PC-3 (cell line): ENCODE measurements around the gene KIF13A. TPM values are rescaled to one million over a fixed set of nuclear protein-coding genes. Genes with fewer than 3 reads are reported as not detected.

Experiments
- ATAC-seq: fragments of 200-7000 bp; cut with Tn5 transposase; 2 replicates; pipeline ENCODE4 v1.9.1; 2020; ENCODE audit warnings: mild to moderate bottlenecking, moderate library complexity
- BruUV-seq: library from RNA; stranded (reverse); fragments of 400-500 nt; replicated peaks from 2 replicates; lab custom pipeline; 2021; lab: Mats Ljungman, UMichigan
- CTCF ChIA-PET: fragments of 300-600 bp; sonication (Branson Sonifier 250); formaldehyde crosslinking; loops from one replicate; lab custom pipeline; 2022; ENCODE audit warnings: antibody characterized with exemption; lab: Charles Lee
- POLR2A ChIA-PET: fragments of 300-600 bp; sonication (Branson Sonifier 250); formaldehyde crosslinking; loops from one replicate; lab custom pipeline; 2022; ENCODE audit warnings: antibody characterized with exemption; ENCODE audit not compliant: unreplicated experiment; lab: Charles Lee
- DNase-seq: peaks from one replicate; pipeline ENCODE4 v3.0.0-alpha.2; 2015
- H2AFZ ChIP-seq: fragments of 300-600 bp; sonication (generic); 2 replicates; pipeline ENCODE4 v1.6.0; 2016; ENCODE audit warnings: antibody characterized with exemption, low read length
- H3F3A ChIP-seq: fragments of 300-600 bp; sonication (generic); one replicate; pipeline ENCODE4 v1.6.0; 2017; ENCODE audit warnings: antibody characterized with exemption, low read length, control low read depth, mild to moderate bottlenecking; ENCODE audit not compliant: unreplicated experiment
- H3K27ac ChIP-seq: fragments of 300-600 bp; sonication (generic); 2 replicates; pipeline ENCODE4 v1.5.1; 2016; ENCODE audit warnings: mild to moderate bottlenecking, low read length
- H3K27me3 ChIP-seq: fragments of 300-600 bp; sonication (generic); 2 replicates; pipeline ENCODE4 v1.6.1; 2016; ENCODE audit warnings: low read length, mixed read lengths
- H3K36me3 ChIP-seq: fragments of 300-600 bp; sonication (generic); 2 replicates; pipeline ENCODE4 v1.6.1; 2016; ENCODE audit warnings: low read depth, mixed run types, low read length, mixed read lengths
- H3K4me1 ChIP-seq: fragments of 300-600 bp; sonication (generic); 2 replicates; pipeline ENCODE4 v1.5.1; 2016; ENCODE audit warnings: low read length; ENCODE audit not compliant: insufficient read depth
- H3K4me2 ChIP-seq: fragments of 300-600 bp; sonication (generic); 2 replicates; pipeline ENCODE4 v1.6.0; 2016; ENCODE audit warnings: low read length
- H3K4me3 ChIP-seq: fragments of 300-600 bp; sonication (generic); 2 replicates; pipeline ENCODE4 v1.5.1; 2016; ENCODE audit warnings: mild to moderate bottlenecking, low read length, mixed read lengths
- H3K79me2 ChIP-seq: fragments of 300-600 bp; sonication (generic); 2 replicates; pipeline ENCODE4 v1.6.1; 2017; ENCODE audit warnings: low read length, mixed read lengths
- H3K9ac ChIP-seq: fragments of 300-600 bp; sonication (generic); 2 replicates; pipeline ENCODE4 v1.6.0; 2016; ENCODE audit warnings: mild to moderate bottlenecking, low read length
- H3K9me2 ChIP-seq: fragments of 300-600 bp; sonication (generic); replicated peaks from 2 replicates; pipeline ENCODE4 v1.6.1; 2016; ENCODE audit warnings: mixed run types, low read length, mixed read lengths
- H3K9me3 ChIP-seq: fragments of 300-600 bp; sonication (generic); 2 replicates; pipeline ENCODE4 v1.6.1; 2016; ENCODE audit warnings: low read length, mixed read lengths
- H4K20me1 ChIP-seq: fragments of 300-600 bp; sonication (generic); 2 replicates; pipeline ENCODE4 v1.6.1; 2016; ENCODE audit warnings: low read length, mixed read lengths
- EZH2 ChIP-seq: fragments of 300-600 bp; sonication (generic); IDR thresholded peaks from one replicate; pipeline ENCODE4 v1.6.1; 2017; ENCODE audit warnings: antibody characterized with exemption, mild to moderate bottlenecking, low read length; ENCODE audit not compliant: unreplicated experiment
- EZH2phosphoT487 ChIP-seq: fragments of 300-600 bp; sonication (generic); IDR thresholded peaks from 2 replicates; pipeline ENCODE4 v1.6.1; 2018; ENCODE audit warnings: mild to moderate bottlenecking, antibody characterized with exemption, low read length, borderline replicate concordance
- intact Hi-C: fragments of 100-400 bp; cut with micrococcal nuclease; formaldehyde crosslinking; loops from 2 replicates; pipeline ENCODE4 v1.9.0; 2023
- total RNA-seq: library from RNA; depleted of rRNA; stranded (reverse); fragments of >200 nt; gene quantifications from 2 replicates; pipeline ENCODE4 v1.2.3, GENCODE V29; 2014
- TF ChIP-seq, protein P1 (sequence below): fragments of 300-600 bp; sonication (generic); conservative IDR thresholded peaks from 2 replicates; pipeline ENCODE4 v1.5.1; 2017; ENCODE audit warnings: antibody characterized with exemption, low read depth, mild to moderate bottlenecking, low read length

The KIF13A gene
- total RNA-seq, 1 experiment from 2014 or later, result 21.3 TPM

DNA sequence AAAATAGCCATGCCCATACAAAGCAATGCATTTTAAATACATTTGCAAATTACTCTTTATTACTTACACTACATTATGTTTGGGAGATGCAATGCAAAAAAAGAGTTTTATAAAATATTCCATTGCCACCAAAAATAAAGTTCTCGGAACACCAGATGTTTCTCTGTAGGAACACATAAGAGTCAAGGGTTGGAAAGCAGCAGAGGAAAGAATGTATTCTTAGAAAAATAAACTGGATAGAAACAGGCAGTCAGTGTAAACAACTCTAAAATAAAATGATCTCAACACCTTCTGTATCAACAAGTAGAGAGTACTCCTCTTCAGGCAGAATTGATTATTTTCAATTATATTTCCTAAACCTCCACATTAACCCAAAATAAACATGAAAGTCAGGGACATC, 28.1 kb downstream of the KIF13A start:
- ATAC-seq (no peak), DNase-seq (no peak)
- no peaks in the 10 kb centered on the region for H3K9me3 ChIP-seq
- H3K27me3 ChIP-seq, result no peaks in the 10 kb centered on the region
- intact Hi-C loops, result no loop called here
- TF ChIP-seq EZH2 (no peak), EZH2phosphoT487 (no peak)
- TF ChIP-seq, protein P1, sequence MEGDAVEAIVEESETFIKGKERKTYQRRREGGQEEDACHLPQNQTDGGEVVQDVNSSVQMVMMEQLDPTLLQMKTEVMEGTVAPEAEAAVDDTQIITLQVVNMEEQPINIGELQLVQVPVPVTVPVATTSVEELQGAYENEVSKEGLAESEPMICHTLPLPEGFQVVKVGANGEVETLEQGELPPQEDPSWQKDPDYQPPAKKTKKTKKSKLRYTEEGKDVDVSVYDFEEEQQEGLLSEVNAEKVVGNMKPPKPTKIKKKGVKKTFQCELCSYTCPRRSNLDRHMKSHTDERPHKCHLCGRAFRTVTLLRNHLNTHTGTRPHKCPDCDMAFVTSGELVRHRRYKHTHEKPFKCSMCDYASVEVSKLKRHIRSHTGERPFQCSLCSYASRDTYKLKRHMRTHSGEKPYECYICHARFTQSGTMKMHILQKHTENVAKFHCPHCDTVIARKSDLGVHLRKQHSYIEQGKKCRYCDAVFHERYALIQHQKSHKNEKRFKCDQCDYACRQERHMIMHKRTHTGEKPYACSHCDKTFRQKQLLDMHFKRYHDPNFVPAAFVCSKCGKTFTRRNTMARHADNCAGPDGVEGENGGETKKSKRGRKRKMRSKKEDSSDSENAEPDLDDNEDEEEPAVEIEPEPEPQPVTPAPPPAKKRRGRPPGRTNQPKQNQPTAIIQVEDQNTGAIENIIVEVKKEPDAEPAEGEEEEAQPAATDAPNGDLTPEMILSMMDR, result no peak
- POLR2A ChIA-PET, result no interaction called here
- H3F3A ChIP-seq, result no peaks in the 10 kb centered on the region
- 0 out of 2 replicates have a peak, but pooled peaks cover 2% of the 10 kb centered on the region for H3K36me3 ChIP-seq
- H3K4me1 ChIP-seq, result no peaks in the 10 kb centered on the region
- CTCF ChIA-PET, result no interaction called here
- H2AFZ ChIP-seq, result no peak overlapping the region
- H4K20me1 ChIP-seq, result no peaks in the 10 kb centered on the region
- H3K79me2 ChIP-seq, result peaks cover 17% of the 10 kb centered on the region; the same call in 1 of the 2 replicates
- H3K4me3 ChIP-seq, result no peak overlapping the region
- no TSS peak for BruUV-seq
- no peak overlapping the region for H3K9ac ChIP-seq
- no peaks in the 10 kb centered on the region for H3K9me2 ChIP-seq
- no peak overlapping the region for H3K4me2 ChIP-seq
- H3K27ac ChIP-seq, result no peak overlapping the region

DNA sequence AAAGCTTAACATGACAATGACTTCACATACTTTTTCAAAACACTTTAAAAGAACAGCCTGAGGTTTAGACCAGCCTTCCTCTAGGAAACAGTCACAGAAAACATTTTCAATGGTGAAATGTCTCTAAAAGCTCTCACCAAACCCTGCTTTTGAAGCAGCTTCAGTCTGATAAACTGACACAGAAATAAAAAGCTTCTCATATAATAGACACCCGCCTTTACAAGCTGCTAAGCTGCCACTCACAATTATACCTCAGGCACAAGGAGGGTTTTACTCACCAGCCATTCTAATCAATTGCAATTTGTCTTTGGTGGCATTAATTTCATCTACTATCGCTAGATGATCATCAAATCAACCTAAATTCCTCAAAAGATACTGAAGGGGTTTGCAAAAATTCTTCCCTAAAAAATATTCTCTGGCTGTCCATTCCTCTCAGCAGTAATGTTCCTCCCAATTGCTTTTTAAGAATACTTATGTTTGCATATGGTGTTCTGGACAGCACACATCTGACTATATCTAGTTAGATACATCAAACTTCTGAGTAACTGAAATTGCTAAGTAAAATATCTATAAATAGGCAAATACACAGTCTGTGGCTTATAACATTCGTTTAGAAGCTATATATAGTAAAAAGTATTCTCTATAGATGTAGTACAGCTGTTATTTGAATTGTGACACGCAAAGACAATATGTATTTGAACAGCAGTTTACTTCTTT, 29.4 kb downstream of the KIF13A start:
- no peak for DNase-seq
- 0 out of 2 replicates have a peak, but pooled peaks cover 2% of the 10 kb centered on the region for H3K36me3 ChIP-seq
- intact Hi-C loops, result no loop called here
- H3K4me3 ChIP-seq, result no peak overlapping the region
- H3K27me3 ChIP-seq, result no peaks in the 10 kb centered on the region
- H3K4me2 ChIP-seq, result no peak overlapping the region
- POLR2A ChIA-PET, result no interaction called here
- no peak overlapping the region for H3K9ac ChIP-seq
- no peak for TF ChIP-seq EZH2
- no peak for TF ChIP-seq EZH2phosphoT487
- TF ChIP-seq, protein P1, result no peak
- no peak overlapping the region for H3K27ac ChIP-seq
- H3F3A ChIP-seq, result no peaks in the 10 kb centered on the region
- no peaks in the 10 kb centered on the region for H3K9me3 ChIP-seq
- peaks cover 17% of the 10 kb centered on the region; the same call in 1 of the 2 replicates for H3K79me2 ChIP-seq
- CTCF ChIA-PET, result no interaction called here
- no peaks in the 10 kb centered on the region for H3K4me1 ChIP-seq
- H3K9me2 ChIP-seq, result no peaks in the 10 kb centered on the region
- ATAC-seq, result no peak
- H4K20me1 ChIP-seq, result no peaks in the 10 kb centered on the region
- no TSS peak for BruUV-seq
- H2AFZ ChIP-seq, result no peak overlapping the region

DNA sequence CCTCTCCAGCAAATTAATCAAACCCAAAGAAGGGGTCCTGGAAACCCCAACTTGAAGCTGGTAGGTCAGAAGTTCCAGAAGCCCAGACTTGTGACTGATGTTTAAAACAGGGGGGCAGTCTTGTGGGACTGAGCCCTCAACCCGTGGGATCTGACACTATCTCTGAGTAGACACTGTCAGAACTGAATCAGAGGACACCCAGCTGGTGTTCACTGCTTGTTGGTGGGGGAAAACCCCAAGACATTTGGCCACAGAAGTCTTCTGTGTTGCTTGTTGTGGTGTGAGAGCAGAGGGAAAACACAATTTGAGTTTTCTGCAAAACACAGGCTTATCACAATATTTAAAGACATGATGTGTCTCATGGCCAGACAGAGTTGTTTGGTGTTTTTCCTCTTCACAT, 29.9 kb downstream of the KIF13A start:
- TF ChIP-seq, protein P1, result no peak
- TF ChIP-seq EZH2 (no peak), EZH2phosphoT487 (no peak)

More for the DNA sequence above, 29.9 kb downstream of the KIF13A start:
- H3K36me3 ChIP-seq, result 0 out of 2 replicates have a peak, but pooled peaks cover 2% of the 10 kb centered on the region
- H2AFZ ChIP-seq, result no peak overlapping the region
- CTCF ChIA-PET, result no interaction called here
- peaks cover 13% of the 10 kb centered on the region; the same call in 1 of the 2 replicates for H3K79me2 ChIP-seq
- H3F3A ChIP-seq, result no peaks in the 10 kb centered on the region
- ATAC-seq (no peak), DNase-seq (no peak)
- no peak overlapping the region for H3K4me2 ChIP-seq
- no peaks in the 10 kb centered on the region for H3K4me1 ChIP-seq
- intact Hi-C loops, result no loop called here
- H3K9me3 ChIP-seq, result no peaks in the 10 kb centered on the region
- H3K27me3 ChIP-seq, result no peaks in the 10 kb centered on the region
- POLR2A ChIA-PET, result interaction anchor here (0.6 kb wide), 1 partner anchor 323 kb away, joined by 4 read pairs; no protein-coding TSS in a partner anchor
- no peak overlapping the region for H3K4me3 ChIP-seq
- no peak overlapping the region for H3K9ac ChIP-seq
- no peak overlapping the region for H3K27ac ChIP-seq
- no peaks in the 10 kb centered on the region for H3K9me2 ChIP-seq
- no TSS peak for BruUV-seq
- H4K20me1 ChIP-seq, result no peaks in the 10 kb centered on the region
